A673 (cell line): ENCODE data around the gene LRRC8D. TPM values are rescaled to one million over a fixed set of nuclear protein-coding genes. Genes with fewer than 3 reads are reported as not detected.
A peak's percentile ranks its signal among the peaks of the same experiment; 100 is the strongest.

Experiments used
- BruUV-seq: library from RNA; stranded (reverse); fragments of 400-500 nt; replicated peaks from 2 replicates; lab custom pipeline; 2021; lab: Mats Ljungman, UMichigan
- CTCF ChIA-PET: fragments of 300-600 bp; sonication (Branson Sonifier 250); formaldehyde crosslinking; loops from one replicate; lab custom pipeline; 2022; ENCODE audit warnings: antibody characterized with exemption; lab: Charles Lee
- POLR2A ChIA-PET: fragments of 300-600 bp; sonication (Branson Sonifier 250); formaldehyde crosslinking; loops from one replicate; lab custom pipeline; 2022; ENCODE audit warnings: antibody characterized with exemption; ENCODE audit not compliant: low non-redundant PET; lab: Charles Lee
- DNase-seq: peaks from one replicate; pipeline ENCODE4 v3.0.0-alpha.2; 2015; ENCODE audit warnings: low spot score
- H3K27ac ChIP-seq: fragments of 200-600 bp; sonication (generic); 2 replicates; pipeline ENCODE4 v1.5.1; 2016; ENCODE audit warnings: mixed run types, low read depth, mild to moderate bottlenecking, mixed read lengths, antibody characterized with exemption, low read length; ENCODE audit not compliant: poor library complexity, severe bottlenecking
- H3K27me3 ChIP-seq: fragments of 200-600 bp; sonication (generic); replicated peaks from 2 replicates; pipeline ENCODE4 v1.6.1; 2017; ENCODE audit warnings: mixed run types, low read depth, mild to moderate bottlenecking, mixed read lengths, antibody characterized with exemption, low read length; ENCODE audit not compliant: insufficient read depth, poor library complexity
- H3K36me3 ChIP-seq: fragments of 200-600 bp; sonication (generic); 2 replicates; pipeline ENCODE4 v1.6.1; 2016; ENCODE audit warnings: mixed run types, mild to moderate bottlenecking, mixed read lengths, antibody characterized with exemption, low read length; ENCODE audit not compliant: insufficient read depth, poor library complexity, severe bottlenecking
- H3K4me1 ChIP-seq: fragments of 200-600 bp; sonication (generic); 2 replicates; pipeline ENCODE4 v1.6.1; 2017; ENCODE audit warnings: mixed run types, mild to moderate bottlenecking, mixed read lengths, antibody characterized with exemption, low read length; ENCODE audit not compliant: insufficient read depth, poor library complexity, severe bottlenecking
- H3K4me3 ChIP-seq: fragments of 200-600 bp; sonication (generic); 2 replicates; pipeline ENCODE4 v1.5.1; 2016; ENCODE audit warnings: low read depth, mixed run types, mild to moderate bottlenecking, mixed read lengths, low read length; ENCODE audit not compliant: poor library complexity, severe bottlenecking
- H3K9me3 ChIP-seq: fragments of 200-600 bp; sonication (generic); 2 replicates; pipeline ENCODE4 v1.6.1; 2016; ENCODE audit warnings: mixed run types, low read depth, mild to moderate bottlenecking, mixed read lengths, antibody characterized with exemption, low read length; ENCODE audit not compliant: poor library complexity, severe bottlenecking
- EZH2 ChIP-seq: fragments of 200-600 bp; sonication (generic); IDR thresholded peaks from 2 replicates; pipeline ENCODE4 v1.6.1; 2017; ENCODE audit warnings: borderline replicate concordance, low read depth, mild to moderate bottlenecking, mixed read lengths, antibody characterized with exemption, low read length; ENCODE audit not compliant: poor library complexity, severe bottlenecking
- intact Hi-C: fragments of 100-400 bp; cut with micrococcal nuclease; formaldehyde crosslinking; loops from one replicate; pipeline ENCODE4 v1.10.0; 2022; ENCODE audit not compliant: unreplicated experiment
- total RNA-seq: library from RNA; stranded (reverse); gene quantifications from 2 replicates; pipeline ENCODE4 v1.2.3, GENCODE V29; 2021
- TF ChIP-seq, protein P1 (sequence below): fragments of 300-800, 200-600 bp; sonication (generic); conservative IDR thresholded peaks from 2 replicates; pipeline ENCODE4 v1.5.1; 2017; ENCODE audit warnings: low read depth, mild to moderate bottlenecking, antibody characterized with exemption, low read length, moderate library complexity, mixed read lengths

LRRC8D gene
- total RNA-seq, 1 experiment from 2014 or later = 59.4 TPM

DNA sequence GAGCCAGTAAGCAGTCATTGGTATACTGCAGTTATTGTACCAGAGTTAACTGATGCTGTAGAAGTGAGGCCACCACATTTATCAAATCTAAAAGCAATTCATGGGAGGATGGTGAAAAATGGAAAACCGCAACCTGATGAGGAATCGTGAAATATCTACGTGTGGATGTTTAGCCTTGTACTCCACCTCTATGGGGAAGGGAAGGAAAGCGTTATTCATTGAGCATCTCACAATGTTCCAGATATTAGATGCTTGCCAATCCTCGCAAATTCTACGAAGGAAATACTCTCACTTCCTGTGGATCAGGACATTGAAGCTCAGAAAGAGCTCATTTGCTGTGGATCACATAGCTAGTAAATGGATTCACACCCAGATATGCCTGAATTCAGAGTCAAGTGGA lies 77.3 kb downstream of the LRRC8D start:
- Histone ChIP-seq H3K36me3 (peaks cover 4% of the 10 kb centered on the region), H3K27me3 (no peaks in the 10 kb centered on the region), H3K9me3 (no peaks in the 10 kb centered on the region), H3K27ac (peak overlapping the region; percentile 47), H3K4me1 (peaks cover 79% of the 10 kb centered on the region), H3K4me3 (no peak overlapping the region)
- ChIA-PET CTCF (no interaction called here), POLR2A (no interaction called here)
- intact Hi-C loops = no loop called here
- no TSS peak for BruUV-seq
- no peak for DNase-seq
- TF ChIP-seq EZH2 = no peak
- TF ChIP-seq, protein P1, sequence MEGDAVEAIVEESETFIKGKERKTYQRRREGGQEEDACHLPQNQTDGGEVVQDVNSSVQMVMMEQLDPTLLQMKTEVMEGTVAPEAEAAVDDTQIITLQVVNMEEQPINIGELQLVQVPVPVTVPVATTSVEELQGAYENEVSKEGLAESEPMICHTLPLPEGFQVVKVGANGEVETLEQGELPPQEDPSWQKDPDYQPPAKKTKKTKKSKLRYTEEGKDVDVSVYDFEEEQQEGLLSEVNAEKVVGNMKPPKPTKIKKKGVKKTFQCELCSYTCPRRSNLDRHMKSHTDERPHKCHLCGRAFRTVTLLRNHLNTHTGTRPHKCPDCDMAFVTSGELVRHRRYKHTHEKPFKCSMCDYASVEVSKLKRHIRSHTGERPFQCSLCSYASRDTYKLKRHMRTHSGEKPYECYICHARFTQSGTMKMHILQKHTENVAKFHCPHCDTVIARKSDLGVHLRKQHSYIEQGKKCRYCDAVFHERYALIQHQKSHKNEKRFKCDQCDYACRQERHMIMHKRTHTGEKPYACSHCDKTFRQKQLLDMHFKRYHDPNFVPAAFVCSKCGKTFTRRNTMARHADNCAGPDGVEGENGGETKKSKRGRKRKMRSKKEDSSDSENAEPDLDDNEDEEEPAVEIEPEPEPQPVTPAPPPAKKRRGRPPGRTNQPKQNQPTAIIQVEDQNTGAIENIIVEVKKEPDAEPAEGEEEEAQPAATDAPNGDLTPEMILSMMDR = no peak

DNA sequence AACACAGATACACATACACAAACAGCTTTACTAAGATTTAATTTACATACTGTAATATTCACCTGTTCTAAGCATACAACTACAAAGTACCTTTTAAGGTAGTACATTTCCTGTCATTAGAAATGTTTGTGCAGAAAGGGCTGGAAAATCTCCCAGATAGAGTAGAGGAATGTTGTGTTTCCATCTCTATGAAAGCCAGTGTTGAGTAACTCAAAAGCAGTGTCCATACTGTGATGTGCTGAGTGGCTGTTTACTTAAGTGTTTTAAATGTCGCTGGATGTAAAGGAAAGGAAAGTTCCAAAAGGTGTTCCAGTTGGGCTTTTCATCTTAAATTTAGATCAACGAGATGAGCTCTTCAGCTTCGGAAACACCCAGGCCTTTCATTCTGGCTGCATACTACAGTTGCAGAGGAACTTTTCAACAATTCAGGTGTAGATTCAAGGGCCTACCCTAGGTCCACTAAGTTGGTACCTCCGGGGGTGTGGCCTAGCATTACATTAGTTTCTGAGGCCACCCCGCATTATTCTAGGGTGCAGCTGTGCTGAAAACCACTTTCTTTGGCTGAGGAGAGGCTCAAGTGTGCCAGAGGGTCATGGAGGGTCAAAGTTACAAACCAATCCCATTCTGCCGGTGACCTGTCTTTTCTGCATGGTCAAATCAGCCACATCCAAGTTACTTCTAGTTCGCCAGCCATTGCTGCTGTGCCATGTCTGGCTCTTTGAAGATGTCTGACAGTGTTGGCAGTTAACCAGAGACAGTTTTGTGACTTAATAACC lies 78.1 kb downstream of the LRRC8D start:
- no TSS peak for BruUV-seq
- H3K27ac ChIP-seq = peak overlapping the region; percentile 47
- peaks cover 4% of the 10 kb centered on the region for H3K36me3 ChIP-seq
- TF ChIP-seq EZH2 = no peak
- TF ChIP-seq, protein P1 = no peak
- POLR2A ChIA-PET = interaction anchor here (0.6 kb wide), 1 partner anchor 310 kb away, joined by 3 read pairs; no protein-coding TSS in a partner anchor
- peaks cover 79% of the 10 kb centered on the region for H3K4me1 ChIP-seq
- no peaks in the 10 kb centered on the region for H3K9me3 ChIP-seq
- no peaks in the 10 kb centered on the region for H3K27me3 ChIP-seq
- intact Hi-C loops = no loop called here
- CTCF ChIA-PET = no interaction called here
- H3K4me3 ChIP-seq = no peak overlapping the region
- no peak for DNase-seq

DNA sequence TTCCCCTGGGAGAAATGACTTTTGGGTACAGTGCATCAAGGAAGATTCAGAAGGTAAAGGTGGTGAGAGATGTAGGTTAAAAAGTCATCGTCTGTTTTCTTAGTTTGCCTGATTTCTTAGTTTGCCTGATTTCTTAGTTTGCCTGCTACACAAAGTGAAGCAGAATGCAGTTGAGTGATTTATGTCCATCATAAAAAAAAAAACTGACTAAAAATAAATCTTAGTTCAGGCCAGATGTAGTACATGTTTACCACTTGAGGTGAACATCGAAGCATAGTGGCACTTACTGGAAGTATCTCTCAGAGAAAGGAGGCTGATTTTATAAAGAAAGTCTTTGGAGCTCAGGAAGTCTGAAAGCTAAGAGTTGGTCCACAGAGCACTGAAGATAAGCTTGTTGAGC lies 79.5 kb downstream of the LRRC8D start:
- Histone ChIP-seq H3K27ac (peak overlapping the region; percentile 27), H3K27me3 (no peaks in the 10 kb centered on the region), H3K36me3 (peaks cover 4% of the 10 kb centered on the region), H3K4me1 (peaks cover 84% of the 10 kb centered on the region), H3K9me3 (no peaks in the 10 kb centered on the region), H3K4me3 (no peak overlapping the region)
- intact Hi-C loops = no loop called here
- DNase-seq = no peak
- CTCF ChIA-PET = no interaction called here
- POLR2A ChIA-PET = no interaction called here
- TF ChIP-seq, protein P1 = no peak
- no peak for TF ChIP-seq EZH2
- BruUV-seq = no TSS peak
